Measurements from ENCODE around the gene IPO4.

The IPO4 gene

GRCh38 chr14:24212924-24213865, 24.6 kb upstream of the IPO4 start, which contains the start of gene CHMP4A (continued):
- TF ChIP-seq ZNF792 (tag by site-specific recombination; IDR thresholded peaks at IDR 0.05) = no peak
- TF ChIP-seq KLF10 (tag by site-specific recombination; IDR thresholded peaks at IDR 0.05) = peak; percentile 54; the same call in 1 of the 2 replicates
- peak; percentile 64 for TF ChIP-seq ZNF335 (tag by site-specific recombination; conservative IDR thresholded peaks at IDR 0.05)
- no peak for TF ChIP-seq ZNF175 (tag by site-specific recombination; IDR thresholded peaks at IDR 0.05)
- no peak for TF ChIP-seq ZNF155 (tag by site-specific recombination; IDR thresholded peaks at IDR 0.05)
- no peak for TF ChIP-seq ZNF214 (tag by site-specific recombination; IDR thresholded peaks at IDR 0.05; ENCODE audit: borderline replicate concordance)
- no peak for TF ChIP-seq ZNF148 (tag by site-specific recombination; IDR thresholded peaks at IDR 0.05; ENCODE audit: borderline replicate concordance)
- TF ChIP-seq ZNF449 (tag by site-specific recombination; IDR thresholded peaks at IDR 0.05) = 0 out of 2 replicates have a peak, but pooled peaks have one; percentile 14
- TF ChIP-seq ZNF610 (tag by site-specific recombination; IDR thresholded peaks at IDR 0.05; ENCODE audit: borderline replicate concordance) = 0 out of 2 replicates have a peak, but pooled peaks have one; percentile 14
- TF ChIP-seq ZBTB20 (tag by site-specific recombination; IDR thresholded peaks at IDR 0.05) = peak; percentile 88; the same call in 1 of the 2 replicates
- no peak for TF ChIP-seq ZNF747 (tag by site-specific recombination; IDR thresholded peaks at IDR 0.05)
- no peak for TF ChIP-seq ZNF169 (tag by site-specific recombination; IDR thresholded peaks at IDR 0.05)
- TF ChIP-seq, protein P1, sequence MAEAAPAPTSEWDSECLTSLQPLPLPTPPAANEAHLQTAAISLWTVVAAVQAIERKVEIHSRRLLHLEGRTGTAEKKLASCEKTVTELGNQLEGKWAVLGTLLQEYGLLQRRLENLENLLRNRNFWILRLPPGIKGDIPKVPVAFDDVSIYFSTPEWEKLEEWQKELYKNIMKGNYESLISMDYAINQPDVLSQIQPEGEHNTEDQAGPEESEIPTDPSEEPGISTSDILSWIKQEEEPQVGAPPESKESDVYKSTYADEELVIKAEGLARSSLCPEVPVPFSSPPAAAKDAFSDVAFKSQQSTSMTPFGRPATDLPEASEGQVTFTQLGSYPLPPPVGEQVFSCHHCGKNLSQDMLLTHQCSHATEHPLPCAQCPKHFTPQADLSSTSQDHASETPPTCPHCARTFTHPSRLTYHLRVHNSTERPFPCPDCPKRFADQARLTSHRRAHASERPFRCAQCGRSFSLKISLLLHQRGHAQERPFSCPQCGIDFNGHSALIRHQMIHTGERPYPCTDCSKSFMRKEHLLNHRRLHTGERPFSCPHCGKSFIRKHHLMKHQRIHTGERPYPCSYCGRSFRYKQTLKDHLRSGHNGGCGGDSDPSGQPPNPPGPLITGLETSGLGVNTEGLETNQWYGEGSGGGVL (tag by site-specific recombination; IDR thresholded peaks at IDR 0.05) = peak; percentile 68
- no peak for TF ChIP-seq ZNF202 (tag by site-specific recombination; IDR thresholded peaks at IDR 0.05; ENCODE audit: borderline replicate concordance)
- no peak for TF ChIP-seq ZNF623 (tag by site-specific recombination; IDR thresholded peaks at IDR 0.05)
- no peak for TF ChIP-seq ZSCAN16 (tag by site-specific recombination; IDR thresholded peaks at IDR 0.05)
- no peak for TF ChIP-seq ZNF133 (tag by site-specific recombination; IDR thresholded peaks at IDR 0.05)
- TF ChIP-seq ZNF324 (tag by site-specific recombination; IDR thresholded peaks at IDR 0.05) = peak; percentile 78
- TF ChIP-seq ZNF274 (IDR thresholded peaks at IDR 0.05; ENCODE audit: low read length) = no peak
- no peak for TF ChIP-seq ZNF274 (tag by site-specific recombination; IDR thresholded peaks at IDR 0.05; ENCODE audit: borderline replicate concordance)
- TF ChIP-seq, protein P2, sequence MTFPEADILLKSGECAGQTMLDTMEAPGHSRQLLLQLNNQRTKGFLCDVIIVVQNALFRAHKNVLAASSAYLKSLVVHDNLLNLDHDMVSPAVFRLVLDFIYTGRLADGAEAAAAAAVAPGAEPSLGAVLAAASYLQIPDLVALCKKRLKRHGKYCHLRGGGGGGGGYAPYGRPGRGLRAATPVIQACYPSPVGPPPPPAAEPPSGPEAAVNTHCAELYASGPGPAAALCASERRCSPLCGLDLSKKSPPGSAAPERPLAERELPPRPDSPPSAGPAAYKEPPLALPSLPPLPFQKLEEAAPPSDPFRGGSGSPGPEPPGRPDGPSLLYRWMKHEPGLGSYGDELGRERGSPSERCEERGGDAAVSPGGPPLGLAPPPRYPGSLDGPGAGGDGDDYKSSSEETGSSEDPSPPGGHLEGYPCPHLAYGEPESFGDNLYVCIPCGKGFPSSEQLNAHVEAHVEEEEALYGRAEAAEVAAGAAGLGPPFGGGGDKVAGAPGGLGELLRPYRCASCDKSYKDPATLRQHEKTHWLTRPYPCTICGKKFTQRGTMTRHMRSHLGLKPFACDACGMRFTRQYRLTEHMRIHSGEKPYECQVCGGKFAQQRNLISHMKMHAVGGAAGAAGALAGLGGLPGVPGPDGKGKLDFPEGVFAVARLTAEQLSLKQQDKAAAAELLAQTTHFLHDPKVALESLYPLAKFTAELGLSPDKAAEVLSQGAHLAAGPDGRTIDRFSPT (tag by site-specific recombination; IDR thresholded peaks at IDR 0.05) = no peak
- TF ChIP-seq EGR2 (tag by site-specific recombination; IDR thresholded peaks at IDR 0.05; ENCODE audit: low read depth) = peak; percentile 44
- no peak for TF ChIP-seq ZNF544 (tag by site-specific recombination; IDR thresholded peaks at IDR 0.05)
- TF ChIP-seq REPIN1 (tag by site-specific recombination; IDR thresholded peaks at IDR 0.05; ENCODE audit: low read depth) = 0 out of 2 replicates have a peak, but pooled peaks have one; percentile 82
- TF ChIP-seq PBX3 (CRISPR knock-in tag; IDR thresholded peaks at IDR 0.05) = 0 out of 2 replicates have a peak, but pooled peaks have one; percentile 45
- TF ChIP-seq ZNF670 (tag by site-specific recombination; IDR thresholded peaks at IDR 0.05; ENCODE audit: low read depth) = no peak
- TF ChIP-seq, protein P3, sequence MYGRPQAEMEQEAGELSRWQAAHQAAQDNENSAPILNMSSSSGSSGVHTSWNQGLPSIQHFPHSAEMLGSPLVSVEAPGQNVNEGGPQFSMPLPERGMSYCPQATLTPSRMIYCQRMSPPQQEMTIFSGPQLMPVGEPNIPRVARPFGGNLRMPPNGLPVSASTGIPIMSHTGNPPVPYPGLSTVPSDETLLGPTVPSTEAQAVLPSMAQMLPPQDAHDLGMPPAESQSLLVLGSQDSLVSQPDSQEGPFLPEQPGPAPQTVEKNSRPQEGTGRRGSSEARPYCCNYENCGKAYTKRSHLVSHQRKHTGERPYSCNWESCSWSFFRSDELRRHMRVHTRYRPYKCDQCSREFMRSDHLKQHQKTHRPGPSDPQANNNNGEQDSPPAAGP (tag by site-specific recombination; IDR thresholded peaks at IDR 0.05) = peak; percentile 94
- TF ChIP-seq TRIM28 (IDR thresholded peaks at IDR 0.05; ENCODE audit: borderline replicate concordance, low read length) = 0 out of 2 replicates have a peak, but pooled peaks have one; percentile 49
- TF ChIP-seq MEIS1 (CRISPR knock-in tag; IDR thresholded peaks at IDR 0.05; ENCODE audit: borderline replicate concordance) = no peak
